Cardiac muscle cell (in vitro differentiated cells and primary cell): ENCODE data around the gene KRT83. TPM values are rescaled to one million over a fixed set of nuclear protein-coding genes. Genes with fewer than 3 reads are reported as not detected.

Experiments
- DNase-seq, 2 donors: peaks; one replicate each; pipeline versions ENCODE4 v3.0.0 to v3.0.0-alpha.2; 2010 to 2017; ENCODE audit warnings: low read depth in 1 of 2, low spot score in 1 of 2
- H3K27ac ChIP-seq: fragments of 200-600 bp; sonication (generic); 2 replicates; pipeline ENCODE4 v1.5.1; 2016
- H3K27me3 ChIP-seq: fragments of 200-600 bp; sonication (generic); 2 replicates; pipeline ENCODE4 v1.6.0; 2016; ENCODE audit warnings: control low read depth
- H3K36me3 ChIP-seq: fragments of 200-600 bp; sonication (generic); 2 replicates; pipeline ENCODE4 v1.5.1; 2016; ENCODE audit warnings: control low read depth
- H3K4me1 ChIP-seq: fragments of 200-600 bp; sonication (generic); 2 replicates; pipeline ENCODE4 v1.8.1; 2017; ENCODE audit warnings: low read depth, mild to moderate bottlenecking, mixed run types
- H3K4me3 ChIP-seq: fragments of 200-600 bp; sonication (generic); 2 replicates; pipeline ENCODE4 v1.5.1; 2016; ENCODE audit warnings: mild to moderate bottlenecking
- H3K9me3 ChIP-seq: fragments of 200-600 bp; sonication (generic); 2 replicates; pipeline ENCODE4 v1.5.1; 2017; ENCODE audit warnings: low read depth, mild to moderate bottlenecking, control low read depth
- polyA plus RNA-seq: library from polyadenylated mRNA; unstranded; fragments of >200 nt; fragmentation: Nextera tagmentation; extraction: Ambion mirVana; gene quantifications from 2 replicates; pipeline ENCODE4 v1.2.1, GENCODE V29; 2016
- total RNA-seq: library from RNA; depleted of rRNA; stranded (reverse); fragments of >200 nt; gene quantifications from 2 replicates; pipeline ENCODE4 v1.2.3, GENCODE V29; 2016
- TF ChIP-seq, protein P1 (sequence below): IDR thresholded peaks from 2 replicates; pipeline ENCODE4 v1.5.1; 2012; ENCODE audit warnings: low read depth, mild to moderate bottlenecking, low read length

KRT83 gene
- total and polyA plus RNA-seq, 2 experiments from 2014 or later = not detected

- TF ChIP-seq, protein P1, sequence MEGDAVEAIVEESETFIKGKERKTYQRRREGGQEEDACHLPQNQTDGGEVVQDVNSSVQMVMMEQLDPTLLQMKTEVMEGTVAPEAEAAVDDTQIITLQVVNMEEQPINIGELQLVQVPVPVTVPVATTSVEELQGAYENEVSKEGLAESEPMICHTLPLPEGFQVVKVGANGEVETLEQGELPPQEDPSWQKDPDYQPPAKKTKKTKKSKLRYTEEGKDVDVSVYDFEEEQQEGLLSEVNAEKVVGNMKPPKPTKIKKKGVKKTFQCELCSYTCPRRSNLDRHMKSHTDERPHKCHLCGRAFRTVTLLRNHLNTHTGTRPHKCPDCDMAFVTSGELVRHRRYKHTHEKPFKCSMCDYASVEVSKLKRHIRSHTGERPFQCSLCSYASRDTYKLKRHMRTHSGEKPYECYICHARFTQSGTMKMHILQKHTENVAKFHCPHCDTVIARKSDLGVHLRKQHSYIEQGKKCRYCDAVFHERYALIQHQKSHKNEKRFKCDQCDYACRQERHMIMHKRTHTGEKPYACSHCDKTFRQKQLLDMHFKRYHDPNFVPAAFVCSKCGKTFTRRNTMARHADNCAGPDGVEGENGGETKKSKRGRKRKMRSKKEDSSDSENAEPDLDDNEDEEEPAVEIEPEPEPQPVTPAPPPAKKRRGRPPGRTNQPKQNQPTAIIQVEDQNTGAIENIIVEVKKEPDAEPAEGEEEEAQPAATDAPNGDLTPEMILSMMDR = no peak
- Histone ChIP-seq H3K36me3 (no peaks in the 10 kb centered on the region), H3K4me1 (no peaks in the 10 kb centered on the region), H3K27me3 (peaks cover 40% of the 10 kb centered on the region), H3K4me3 (no peak overlapping the region), H3K27ac (no peak overlapping the region), H3K9me3 (no peaks in the 10 kb centered on the region)
- DNase-seq = no peak
Measured at GRCh38 chr12:52361553-52361952, 40.4 kb upstream of the KRT83 start.

GRCh38 chr12:52360663-52361271 lies 39.6 kb upstream of the KRT83 start:
- Histone ChIP-seq H3K4me3 (no peak overlapping the region), H3K4me1 (no peaks in the 10 kb centered on the region), H3K27ac (no peak overlapping the region), H3K9me3 (no peaks in the 10 kb centered on the region), H3K27me3 (peaks cover 40% of the 10 kb centered on the region), H3K36me3 (no peaks in the 10 kb centered on the region)
- DNase-seq = no peak
- TF ChIP-seq, protein P1 = no peak

GRCh38 chr12:52360106-52360662 lies 39.0 kb upstream of the KRT83 start:
- H3K4me1 ChIP-seq = no peaks in the 10 kb centered on the region
- TF ChIP-seq, protein P1 = no peak
- no peaks in the 10 kb centered on the region for H3K9me3 ChIP-seq
- H3K27me3 ChIP-seq = peaks cover 38% of the 10 kb centered on the region
- no peak overlapping the region for H3K27ac ChIP-seq
- H3K4me3 ChIP-seq = no peak overlapping the region
- no peak for DNase-seq
- H3K36me3 ChIP-seq = no peaks in the 10 kb centered on the region

- Histone ChIP-seq H3K9me3 (no peaks in the 10 kb centered on the region), H3K27me3 (peaks cover 37% of the 10 kb centered on the region), H3K36me3 (no peaks in the 10 kb centered on the region), H3K4me1 (no peaks in the 10 kb centered on the region), H3K4me3 (no peak overlapping the region), H3K27ac (no peak overlapping the region)
- TF ChIP-seq, protein P1 = no peak
- no peak for DNase-seq
Measured at GRCh38 chr12:52359621-52360061, 38.4 kb upstream of the KRT83 start.

GRCh38 chr12:52358575-52359350 lies 37.6 kb upstream of the KRT83 start:
- Histone ChIP-seq H3K4me1 (no peaks in the 10 kb centered on the region), H3K4me3 (no peak overlapping the region), H3K27ac (no peak overlapping the region), H3K27me3 (peaks cover 35% of the 10 kb centered on the region), H3K9me3 (no peaks in the 10 kb centered on the region), H3K36me3 (no peaks in the 10 kb centered on the region)
- DNase-seq = no peak
- TF ChIP-seq, protein P1 = no peak
